H1 (cell line): ENCODE measurements around the gene TPBG. TPM values are rescaled to one million over a fixed set of nuclear protein-coding genes. Genes with fewer than 3 reads are reported as not detected.

Source experiments
- CTCF ChIA-PET: fragments of 300-600 bp; sonication (Branson Sonifier 250); formaldehyde crosslinking; loops from one replicate; lab custom pipeline; 2021; ENCODE audit not compliant: partially characterized antibody; lab: Charles Lee
- POLR2A ChIA-PET: fragments of 300-600 bp; sonication (Branson Sonifier 250); formaldehyde crosslinking; loops from one replicate; lab custom pipeline; 2021; ENCODE audit warnings: inconsistent platforms; ENCODE audit not compliant: partially characterized antibody; lab: Charles Lee
- DNase-seq, 2 experiments: peaks; one replicate each; pipeline versions ENCODE4 v3.0.0 to v3.0.0-alpha.2; 2010 to 2022; ENCODE audit warnings: low spot score in 2 of 2, low read depth in 1 of 2, mixed read lengths in 1 of 2
- FAIRE-seq: peaks from 2 replicates; lab custom pipeline; 2011; peaks lifted over from hg19 to GRCh38; lab: Jason Lieb, UNC
- H2AFZ ChIP-seq: 2 replicates; pipeline ENCODE4 v1.8.1; 2012; ENCODE audit warnings: low read length, inconsistent platforms
- H2AK5ac ChIP-seq: 2 replicates; pipeline ENCODE4 v1.6.1; 2013; ENCODE audit warnings: low read depth, low read length
- H2BK120ac ChIP-seq: replicated peaks from 2 replicates; pipeline ENCODE3; 2013; ENCODE audit warnings: low read depth, low read length, inconsistent platforms
- H2BK12ac ChIP-seq: 2 replicates; pipeline ENCODE4 v1.6.1; 2013; ENCODE audit warnings: low read depth, low read length
- H2BK15ac ChIP-seq: 2 replicates; pipeline ENCODE4 v1.6.1; 2013; ENCODE audit warnings: low read length
- H2BK20ac ChIP-seq: 2 replicates; pipeline ENCODE4 v1.6.1; 2013; ENCODE audit warnings: low read length
- H2BK5ac ChIP-seq: 2 replicates; pipeline ENCODE4 v1.6.1; 2013; ENCODE audit warnings: low read depth, low read length
- H3K14ac ChIP-seq: 2 replicates; pipeline ENCODE4 v1.6.1; 2013; ENCODE audit warnings: inconsistent platforms; ENCODE audit not compliant: insufficient read length
- H3K18ac ChIP-seq: 2 replicates; pipeline ENCODE4 v1.6.1; 2013; ENCODE audit warnings: low read length; ENCODE audit errors: extremely low read depth
- H3K23ac ChIP-seq: 2 replicates; pipeline ENCODE4 v1.6.1; 2013; ENCODE audit warnings: inconsistent platforms; ENCODE audit not compliant: insufficient read length
- H3K23me2 ChIP-seq: 2 replicates; pipeline ENCODE4 v1.6.1; 2013; ENCODE audit warnings: low read depth, low read length
- H3K27ac ChIP-seq: 2 replicates; pipeline ENCODE4 v1.6.1; 2011; ENCODE audit warnings: low read depth, low read length, inconsistent platforms
- H3K27me3 ChIP-seq, 4 experiments: replicated peaks in 1 of 4; 1 replicate in 1 of 4; 2 replicates in 3 of 4; pipeline versions ENCODE4 v1.6.1 to v1.8.1; 2011 to 2013; ENCODE audit warnings: low read length in 3 of 4, mild to moderate bottlenecking in 3 of 4, inconsistent platforms in 2 of 4, mixed read lengths in 2 of 4, moderate library complexity in 1 of 4; ENCODE audit not compliant: control insufficient read depth in 3 of 4, insufficient read depth in 3 of 4; ENCODE audit errors: extremely low read depth in 1 of 4
- H3K36me3 ChIP-seq, 4 experiments: 2 replicates each; pipeline versions ENCODE4 v1.6.1 to v1.8.1; 2011 to 2013; ENCODE audit warnings: mild to moderate bottlenecking in 4 of 4, low read length in 3 of 4, moderate library complexity in 2 of 4, control low read depth in 1 of 4, inconsistent platforms in 1 of 4; ENCODE audit not compliant: insufficient read depth in 4 of 4, control insufficient read depth in 2 of 4
- H3K4ac ChIP-seq: replicated peaks from 2 replicates; pipeline ENCODE3; 2013; ENCODE audit warnings: low read length, low read depth, mixed read lengths, inconsistent platforms; ENCODE audit not compliant: insufficient read length
- H3K4me1 ChIP-seq, 4 experiments: replicated peaks in 1 of 4; 1 replicate in 1 of 4; 2 replicates in 3 of 4; pipeline versions ENCODE4 v1.6.1 to v1.8.1; 2011 to 2013; ENCODE audit warnings: low read length in 3 of 4, inconsistent platforms in 2 of 4, mixed read lengths in 1 of 4; ENCODE audit not compliant: insufficient read depth in 4 of 4, control insufficient read depth in 3 of 4
- H3K4me2 ChIP-seq, 2 experiments: 2 replicates each; pipeline versions ENCODE4 v1.6.1 to v1.8.1; 2011 to 2013; ENCODE audit warnings: low read depth in 2 of 2, low read length in 2 of 2, control low read depth in 1 of 2, inconsistent platforms in 1 of 2, mild to moderate bottlenecking in 1 of 2; ENCODE audit not compliant: insufficient read depth in 1 of 2
- H3K4me3 ChIP-seq, 4 experiments: fragments of 200-600, 300-600 bp in 1 of 4; sonication (generic), shearing (Covaris generic), sonication (Bioruptor Twin) in 1 of 4; 2 replicates each; pipeline versions ENCODE4 v1.5.1 to v1.8.1; 2011 to 2016; ENCODE audit warnings: low read length in 4 of 4, low read depth in 3 of 4, control low read depth in 2 of 4, inconsistent platforms in 2 of 4, mild to moderate bottlenecking in 2 of 4, mixed read lengths in 1 of 4, moderate library complexity in 1 of 4; ENCODE audit not compliant: insufficient read depth in 2 of 4; ENCODE audit errors: extremely low read depth in 1 of 4
- H3K56ac ChIP-seq: replicated peaks from 2 replicates; pipeline ENCODE3; 2013; ENCODE audit warnings: low read depth, mild to moderate bottlenecking, mixed read lengths, low read length, inconsistent platforms; ENCODE audit not compliant: insufficient read length
- H3K79me1 ChIP-seq: 2 replicates; pipeline ENCODE4 v1.6.1; 2013; ENCODE audit warnings: low read depth, low read length, control low read depth
- H3K79me2 ChIP-seq, 2 experiments: 2 replicates each; pipeline versions ENCODE4 v1.6.1 to v1.8.1; 2012 to 2013; ENCODE audit warnings: low read length in 2 of 2, mild to moderate bottlenecking in 2 of 2, inconsistent platforms in 1 of 2; ENCODE audit not compliant: insufficient read depth in 2 of 2, control insufficient read depth in 1 of 2
- H3K9ac ChIP-seq, 4 experiments: replicated peaks in 1 of 4; 1 replicate in 1 of 4; 2 replicates in 3 of 4; pipeline versions ENCODE4 v1.6.1 to v1.8.1; 2011 to 2013; ENCODE audit warnings: low read depth in 3 of 4, low read length in 3 of 4, control low read depth in 2 of 4, mild to moderate bottlenecking in 2 of 4, moderate library complexity in 2 of 4, inconsistent platforms in 1 of 4; ENCODE audit errors: extremely low read depth in 1 of 4
- H3K9me3 ChIP-seq, 2 experiments: 2 replicates each; pipeline versions ENCODE4 v1.6.1 to v1.8.1; 2012 to 2013; ENCODE audit warnings: mild to moderate bottlenecking in 2 of 2, moderate library complexity in 2 of 2, control low read depth in 1 of 2, inconsistent platforms in 1 of 2, low read depth in 1 of 2, low read length in 1 of 2, mixed read lengths in 1 of 2; ENCODE audit not compliant: insufficient read depth in 2 of 2
- H4K20me1 ChIP-seq, 2 experiments: replicated peaks in 1 of 2; 2 replicates each; pipeline versions ENCODE3 to v1.8.1; 2011 to 2013; ENCODE audit warnings: inconsistent platforms in 2 of 2, low read length in 2 of 2, mild to moderate bottlenecking in 1 of 2; ENCODE audit not compliant: insufficient read depth in 2 of 2, control insufficient read depth in 1 of 2
- H4K5ac ChIP-seq: 2 replicates; pipeline ENCODE4 v1.6.1; 2013; ENCODE audit warnings: low read length, low read depth, mixed read lengths, inconsistent platforms; ENCODE audit not compliant: insufficient read length
- H4K8ac ChIP-seq: 2 replicates; pipeline ENCODE4 v1.8.0; 2013; ENCODE audit warnings: mild to moderate bottlenecking, moderate library complexity, low read length, inconsistent platforms; ENCODE audit not compliant: insufficient read depth; ENCODE audit errors: extremely low read depth
- H4K91ac ChIP-seq: replicated peaks from 2 replicates; pipeline ENCODE3; 2013; ENCODE audit warnings: low read length, mixed read lengths, inconsistent platforms; ENCODE audit not compliant: insufficient read length
- ASH2L ChIP-seq: fragments of 200-600, 300-600 bp; sonication (generic); IDR thresholded peaks from one replicate; pipeline ENCODE4 v1.7.1; 2017; ENCODE audit warnings: low read length
- RAD21 ChIP-seq, 2 experiments: IDR thresholded peaks in 1 of 2; conservative IDR thresholded peaks in 1 of 2; 2 replicates each; pipeline ENCODE4 v1.6.1; 2011; ENCODE audit warnings: low read depth in 2 of 2, low read length in 2 of 2, improper control_type of control experiment in 1 of 2, inconsistent platforms in 1 of 2, mild to moderate bottlenecking in 1 of 2, moderate library complexity in 1 of 2
- WGBS, 2 experiments: shearing (Covaris generic) in 1 of 2; methylation state at CpG; one replicate each; pipeline versions ENCODE4 v1.1.6 to v1.1.7; 2013 to 2015; ENCODE audit warnings: low lambda C conversion rate in 2 of 2, mixed read lengths in 2 of 2, inconsistent platforms in 1 of 2, low coverage in 1 of 2, missing lambda C conversion rate in 1 of 2; ENCODE audit not compliant: insufficient replicate concordance in 2 of 2, insufficient coverage in 1 of 2, insufficient read length in 1 of 2; ENCODE audit errors: extremely low coverage in 1 of 2, missing lambda C conversion rate in 1 of 2; 5-methylcytosine and 5-hydroxymethylcytosine counted together
- polyA plus RNA-seq, 7 experiments: library from polyadenylated mRNA; depleted of rRNA in 3 of 7; stranded (reverse) in 5 of 7; unstranded in 2 of 7; fragments of >200 nt in 5 of 7; fragments of 200-250 nt in 2 of 7; gene quantifications; 1 replicate in 5 of 7; 2 replicates in 1 of 7; 4 replicates in 1 of 7; pipeline versions ENCODE4 v1.2.1 to v1.2.3, GENCODE V29; 2011 to 2013; ENCODE audit warnings: missing spikeins in 2 of 7, mixed read lengths in 2 of 7
- total RNA-seq: library from RNA; stranded (reverse); fragmentation: NEBNext Ultra II Directional; extraction: Animal tissue kit (Norgen Biotek cat#: 25700); gene quantifications from 2 replicates; pipeline ENCODE4 v1.2.1, GENCODE V29; 2021
- TF ChIP-seq, protein P1 (sequence below), 3 experiments: IDR thresholded peaks; 1 replicate in 2 of 3; 2 replicates in 1 of 3; pipeline versions ENCODE4 v1.5.1 to v1.6.1; 2011; ENCODE audit warnings: low read length in 3 of 3, mild to moderate bottlenecking in 3 of 3, inconsistent platforms in 2 of 3, low read depth in 1 of 3, moderate library complexity in 1 of 3; ENCODE audit not compliant: insufficient read depth in 1 of 3; ENCODE audit errors: control extremely low read depth in 1 of 3

The TPBG gene
- total and polyA plus RNA-seq, 2 of the 8 experiments (the other 6 are each of a cell fraction or from before 2014, with no cell fraction given): 28.4 to 33.6 TPM

DNA sequence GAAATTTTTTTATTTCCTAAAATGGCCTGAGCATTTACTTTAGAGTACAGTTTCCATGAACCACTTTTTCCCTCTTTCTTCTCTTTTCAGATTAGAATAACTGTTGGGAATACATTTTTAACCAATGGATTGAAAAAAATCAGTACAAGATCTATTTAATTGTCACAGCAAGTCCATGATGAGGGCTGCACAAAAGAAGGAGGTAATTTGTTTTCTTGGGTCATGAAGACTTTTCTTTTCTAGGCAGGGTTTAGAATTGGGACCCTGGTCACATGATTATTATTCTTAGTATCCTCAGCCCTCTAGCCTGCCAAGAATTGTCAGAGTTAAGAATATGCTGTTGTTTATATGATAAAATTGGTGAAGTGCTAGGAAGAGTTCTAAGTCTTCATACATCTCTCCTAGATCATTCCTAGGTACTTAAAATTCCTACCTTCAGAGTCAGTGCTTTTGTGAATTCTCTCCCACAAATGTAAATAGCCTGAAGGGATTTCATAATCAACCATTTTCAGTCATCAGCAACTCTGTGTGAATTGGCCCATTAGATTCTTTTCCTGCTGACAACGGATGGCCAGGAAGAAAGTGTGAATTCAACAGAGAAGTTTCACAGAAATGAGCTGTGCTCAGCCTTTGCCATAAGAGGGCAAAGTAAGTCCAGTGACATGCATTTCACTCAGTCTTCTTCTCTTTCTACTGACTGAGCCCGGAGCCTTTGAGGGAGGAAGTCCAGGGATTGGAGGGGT, 32.4 kb upstream of the TPBG start:
- Histone ChIP-seq H3K36me3 (no peaks in the 10 kb centered on the region), H3K9ac (no peak overlapping the region), H3K4ac (no peak overlapping the region), H3K4me1 (no peaks in the 10 kb centered on the region), H2AFZ (peak overlapping the region; percentile 36; the same call in 1 of the 2 replicates), H2BK120ac (no peak overlapping the region), H4K20me1 (no peaks in the 10 kb centered on the region), H4K5ac (no peak overlapping the region), H3K27me3 (no peaks in the 10 kb centered on the region), H3K23me2 (no peaks in the 10 kb centered on the region), H3K18ac (no peak overlapping the region), H3K23ac (no peak overlapping the region), H2BK12ac (no peak overlapping the region), H4K91ac (no peak overlapping the region), H4K8ac (no peak overlapping the region), H3K9me3 (no peaks in the 10 kb centered on the region), H2AK5ac (no peak overlapping the region), H2BK5ac (no peak overlapping the region), H3K4me2 (no peak overlapping the region), H3K27ac (no peak overlapping the region), H2BK20ac (no peak overlapping the region), H3K4me3 (no peak overlapping the region), H3K56ac (no peak overlapping the region), H3K14ac (no peak overlapping the region), H3K79me1 (no peaks in the 10 kb centered on the region), H2BK15ac (no peak overlapping the region), H3K79me2 (no peaks in the 10 kb centered on the region)
- CTCF ChIA-PET: interaction anchor here (0.6 to 2.3 kb wide), 4 partner anchors 11 to 66 kb away, joined by 3 to 12 read pairs (median 3); no protein-coding TSS in a partner anchor
- no peak for FAIRE-seq
- POLR2A ChIA-PET: no interaction called here
- 75% methylated on average over 2 of the region's 2 CpGs; no CpG with 5 or more reads in 1 of the 2 experiments for WGBS, 2 experiments
- DNase-seq: no peak
- TF ChIP-seq, protein P1, sequence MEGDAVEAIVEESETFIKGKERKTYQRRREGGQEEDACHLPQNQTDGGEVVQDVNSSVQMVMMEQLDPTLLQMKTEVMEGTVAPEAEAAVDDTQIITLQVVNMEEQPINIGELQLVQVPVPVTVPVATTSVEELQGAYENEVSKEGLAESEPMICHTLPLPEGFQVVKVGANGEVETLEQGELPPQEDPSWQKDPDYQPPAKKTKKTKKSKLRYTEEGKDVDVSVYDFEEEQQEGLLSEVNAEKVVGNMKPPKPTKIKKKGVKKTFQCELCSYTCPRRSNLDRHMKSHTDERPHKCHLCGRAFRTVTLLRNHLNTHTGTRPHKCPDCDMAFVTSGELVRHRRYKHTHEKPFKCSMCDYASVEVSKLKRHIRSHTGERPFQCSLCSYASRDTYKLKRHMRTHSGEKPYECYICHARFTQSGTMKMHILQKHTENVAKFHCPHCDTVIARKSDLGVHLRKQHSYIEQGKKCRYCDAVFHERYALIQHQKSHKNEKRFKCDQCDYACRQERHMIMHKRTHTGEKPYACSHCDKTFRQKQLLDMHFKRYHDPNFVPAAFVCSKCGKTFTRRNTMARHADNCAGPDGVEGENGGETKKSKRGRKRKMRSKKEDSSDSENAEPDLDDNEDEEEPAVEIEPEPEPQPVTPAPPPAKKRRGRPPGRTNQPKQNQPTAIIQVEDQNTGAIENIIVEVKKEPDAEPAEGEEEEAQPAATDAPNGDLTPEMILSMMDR (IDR thresholded peaks at IDR 0.05; ENCODE audit: control extremely low read depth in 1 of 3, insufficient read depth in 1 of 3, low read depth in 1 of 3, low read length in 3 of 3): peak in 1 of 3 experiments; percentile 44; a peak in 1 of 4 replicates
- TF ChIP-seq ASH2L (no peak), RAD21 (IDR thresholded peaks at IDR 0.05 in 1 of 2, conservative IDR thresholded peaks at IDR 0.05 in 1 of 2; ENCODE audit: low read depth in 2 of 2, low read length in 2 of 2) (peak; percentile 56 to 67)
